GM19395 (cell line): Measurements from ENCODE around the gene NME9.

ENCODE experiments used
- ATAC-seq: cut with Tn5 transposase; IDR thresholded peaks from one replicate; pipeline ENCODE4 v1.9.1; 2021; ENCODE audit warnings: mild to moderate bottlenecking, moderate library complexity; ENCODE audit not compliant: unreplicated experiment

The NME9 gene

GRCh38 chr3:138363322-138363721, 33.7 kb upstream of the NME9 start:
- ATAC-seq, result no peak

- no peak for ATAC-seq
Measured at GRCh38 chr3:138362538-138362937, 32.9 kb upstream of the NME9 start.

- no peak for ATAC-seq
Measured at GRCh38 chr3:138361561-138361971, 31.9 kb upstream of the NME9 start.

- ATAC-seq, result no peak
Measured at GRCh38 chr3:138360869-138361525, 31.3 kb upstream of the NME9 start.

GRCh38 chr3:138359919-138360868, 30.5 kb upstream of the NME9 start:
- no peak for ATAC-seq

- ATAC-seq, result no peak
Measured at GRCh38 chr3:138359148-138359918, 29.7 kb upstream of the NME9 start.

GRCh38 chr3:138356730-138357405, 27.2 kb upstream of the NME9 start:
- ATAC-seq, result no peak

GRCh38 chr3:138355071-138355470, 25.4 kb upstream of the NME9 start:
- no peak for ATAC-seq

GRCh38 chr3:138354376-138354775, 24.7 kb upstream of the NME9 start:
- ATAC-seq, result no peak

- no peak for ATAC-seq
Measured at GRCh38 chr3:138351916-138352550, 22.4 kb upstream of the NME9 start.

- no peak for ATAC-seq
Measured at GRCh38 chr3:138351151-138351550, 21.5 kb upstream of the NME9 start.

- ATAC-seq, result no peak
Measured at GRCh38 chr3:138349926-138350665, 20.4 kb upstream of the NME9 start.

GRCh38 chr3:138348754-138349739, 19.4 kb upstream of the NME9 start:
- ATAC-seq, result peak; percentile 13

GRCh38 chr3:138347960-138348753, 18.5 kb upstream of the NME9 start, which contains the start of gene MRAS:
Gene MRAS (plus strand): TSS chr3:138348579. CDS start chr3:138372884, 24,305 bp downstream.
- peak; percentile 46 for ATAC-seq

GRCh38 chr3:138344754-138345153, 15.1 kb upstream of the NME9 start:
- ATAC-seq, result no peak

GRCh38 chr3:138340511-138340910, 10.9 kb upstream of the NME9 start:
- no peak for ATAC-seq

GRCh38 chr3:138338811-138339210, 9.2 kb upstream of the NME9 start:
- ATAC-seq, result no peak
